GM19328 (cell line): ENCODE measurements around the gene AMD1.

ENCODE experiments used
- ATAC-seq: cut with Tn5 transposase; IDR thresholded peaks from one replicate; pipeline ENCODE4 v1.9.1; 2021; ENCODE audit warnings: mild to moderate bottlenecking, moderate library complexity; ENCODE audit not compliant: unreplicated experiment

The AMD1 gene

GRCh38 chr6:110934381-110934898 is 59.9 kb downstream of the AMD1 start:
- no peak for ATAC-seq

- ATAC-seq: no peak
These were observed 60.6 kb downstream of the AMD1 start for GRCh38 chr6:110935171-110935570.

GRCh38 chr6:110938171-110938570 is 63.6 kb downstream of the AMD1 start:
- no peak for ATAC-seq

GRCh38 chr6:110939429-110940200 is 65.0 kb downstream of the AMD1 start:
- no peak for ATAC-seq

GRCh38 chr6:110944681-110945151 is 70.1 kb downstream of the AMD1 start:
- peak; percentile 98 for ATAC-seq
